ENCODE measurements around the gene ERBB4.
"Not testable (repeated sequence)": the region's sequence is repeated elsewhere in the genome, so short reads cannot be mapped to it uniquely, and the experiment has no call there.

ERBB4 gene

GRCh38 chr2:212133337-212133736, 405.3 kb downstream of the ERBB4 start:
- DNase-seq (ENCODE audit: low read depth, low spot score), result no peak
- H3K4me3 ChIP-seq (ENCODE audit: low read length), result no peak overlapping the region

- no peak overlapping the region for H3K4me3 ChIP-seq (ENCODE audit: low read length)
- DNase-seq (ENCODE audit: low read depth, low spot score), result no peak
These were observed 414.0 kb downstream of the ERBB4 start for GRCh38 chr2:212124598-212124997.

GRCh38 chr2:212119591-212119990, 419.0 kb downstream of the ERBB4 start:
- H3K4me3 ChIP-seq (ENCODE audit: low read length), result no peak overlapping the region
- DNase-seq (ENCODE audit: low read depth, low spot score), result no peak

- no peak overlapping the region for H3K4me3 ChIP-seq (ENCODE audit: low read length)
- DNase-seq (ENCODE audit: low read depth, low spot score), result no peak
These were observed 420.7 kb downstream of the ERBB4 start for GRCh38 chr2:212117926-212118325.

GRCh38 chr2:212114489-212114888, 424.1 kb downstream of the ERBB4 start:
- H3K4me3 ChIP-seq (ENCODE audit: low read length), result no peak overlapping the region
- no peak for DNase-seq (ENCODE audit: low read depth, low spot score)

- no peak for DNase-seq (ENCODE audit: low read depth, low spot score)
- H3K4me3 ChIP-seq (ENCODE audit: low read length), result no peak overlapping the region
These were observed 426.2 kb downstream of the ERBB4 start for GRCh38 chr2:212112401-212112800.

- no peak for DNase-seq (ENCODE audit: low read depth, low spot score)
- H3K4me3 ChIP-seq (ENCODE audit: low read length), result no peak overlapping the region
These were observed 428.6 kb downstream of the ERBB4 start for GRCh38 chr2:212109792-212110680.

GRCh38 chr2:212109217-212109616, 429.4 kb downstream of the ERBB4 start:
- DNase-seq (ENCODE audit: low read depth, low spot score), result no peak
- no peak overlapping the region for H3K4me3 ChIP-seq (ENCODE audit: low read length)

- no peak overlapping the region for H3K4me3 ChIP-seq (ENCODE audit: low read length)
- no peak for DNase-seq (ENCODE audit: low read depth, low spot score)
These were observed 430.6 kb downstream of the ERBB4 start for GRCh38 chr2:212107989-212108388.

- no peak overlapping the region for H3K4me3 ChIP-seq (ENCODE audit: low read length)
- no peak for DNase-seq (ENCODE audit: low read depth, low spot score)
These were observed 431.6 kb downstream of the ERBB4 start for GRCh38 chr2:212107014-212107413.

GRCh38 chr2:212106536-212106935, 432.1 kb downstream of the ERBB4 start:
- not testable (repeated sequence) for H3K4me3 ChIP-seq (ENCODE audit: low read length); DNase-seq (ENCODE audit: low read depth, low spot score)

GRCh38 chr2:212099658-212100057, 438.9 kb downstream of the ERBB4 start:
- DNase-seq (ENCODE audit: low read depth, low spot score), result no peak
- H3K4me3 ChIP-seq (ENCODE audit: low read length), result no peak overlapping the region

GRCh38 chr2:212098966-212099365, 439.6 kb downstream of the ERBB4 start:
- DNase-seq (ENCODE audit: low read depth, low spot score), result no peak
- no peak overlapping the region for H3K4me3 ChIP-seq (ENCODE audit: low read length)

- no peak for DNase-seq (ENCODE audit: low read depth, low spot score)
- no peak overlapping the region for H3K4me3 ChIP-seq (ENCODE audit: low read length)
These were observed 441.6 kb downstream of the ERBB4 start for GRCh38 chr2:212097001-212097400.

GRCh38 chr2:212089873-212090272, 448.7 kb downstream of the ERBB4 start:
- H3K4me3 ChIP-seq (ENCODE audit: low read length), result no peak overlapping the region
- no peak for DNase-seq (ENCODE audit: low read depth, low spot score)

- H3K4me3 ChIP-seq (ENCODE audit: low read length), result no peak overlapping the region
- no peak for DNase-seq (ENCODE audit: low read depth, low spot score)
These were observed 450.2 kb downstream of the ERBB4 start for GRCh38 chr2:212088353-212088752.

GRCh38 chr2:212083492-212083891, 455.1 kb downstream of the ERBB4 start:
- H3K4me3 ChIP-seq (ENCODE audit: low read length), result no peak overlapping the region

GRCh38 chr2:212078103-212078502, 460.5 kb downstream of the ERBB4 start:
- H3K4me3 ChIP-seq (ENCODE audit: low read length), result no peak overlapping the region
- no peak for DNase-seq (ENCODE audit: low read depth, low spot score)

More at GRCh38 chr2:212083492-212083891, 455.1 kb downstream of the ERBB4 start:
- no peak for DNase-seq (ENCODE audit: low read depth, low spot score)

- no peak for DNase-seq (ENCODE audit: low read depth, low spot score)
- H3K4me3 ChIP-seq (ENCODE audit: low read length), result no peak overlapping the region
These were observed 462.1 kb downstream of the ERBB4 start for GRCh38 chr2:212076456-212076855.

- H3K4me3 ChIP-seq (ENCODE audit: low read length), result no peak overlapping the region
- no peak for DNase-seq (ENCODE audit: low read depth, low spot score)
These were observed 465.2 kb downstream of the ERBB4 start for GRCh38 chr2:212073360-212073759.

- no peak overlapping the region for H3K4me3 ChIP-seq (ENCODE audit: low read length)
- DNase-seq (ENCODE audit: low read depth, low spot score), result no peak
These were observed 472.1 kb downstream of the ERBB4 start for GRCh38 chr2:212066546-212066945.

Measured in Jurkat, Clone E6-1 (cell line).